Keratinocyte (primary cell): ENCODE measurements around the gene EDC4. TPM values are rescaled to one million over a fixed set of nuclear protein-coding genes. Genes with fewer than 3 reads are reported as not detected.

ENCODE experiments used
- DNase-seq: peaks from one replicate; pipeline ENCODE4 v3.0.0-alpha.2; 2011; ENCODE audit warnings: low read depth, missing footprints, low spot score
- FAIRE-seq: peaks from 2 replicates; lab custom pipeline; 2011; peaks lifted over from hg19 to GRCh38; lab: Jason Lieb, UNC
- H2AFZ ChIP-seq: 2 replicates; pipeline ENCODE4 v1.6.0; 2012; ENCODE audit warnings: low read length, control low read depth, inconsistent platforms; ENCODE audit not compliant: control insufficient read depth
- H3K27ac ChIP-seq: 2 replicates; pipeline ENCODE4 v1.5.1; 2011; ENCODE audit warnings: low read length; ENCODE audit not compliant: control insufficient read depth, insufficient read depth
- H3K27me3 ChIP-seq: 3 replicates; pipeline ENCODE4 v1.6.0; 2011; ENCODE audit warnings: low read length; ENCODE audit not compliant: control insufficient read depth, insufficient read depth; ENCODE audit errors: extremely low read depth
- H3K36me3 ChIP-seq, 2 experiments: 2 replicates in 1 of 2; 3 replicates in 1 of 2; pipeline ENCODE4 v1.5.1; 2011; ENCODE audit warnings: low read length in 2 of 2, mild to moderate bottlenecking in 1 of 2; ENCODE audit not compliant: control insufficient read depth in 2 of 2, insufficient read depth in 2 of 2; ENCODE audit errors: extremely low read depth in 1 of 2
- H3K4me1 ChIP-seq: 3 replicates; pipeline ENCODE4 v1.5.1; 2011; ENCODE audit warnings: low read length; ENCODE audit not compliant: control insufficient read depth, insufficient read depth; ENCODE audit errors: extremely low read depth
- H3K4me2 ChIP-seq: 3 replicates; pipeline ENCODE4 v1.6.0; 2011; ENCODE audit warnings: low read depth, low read length; ENCODE audit not compliant: control insufficient read depth, insufficient read depth; ENCODE audit errors: extremely low read depth
- H3K4me3 ChIP-seq, 3 experiments: fragments of 200-600 bp in 1 of 3; sonication (generic) in 1 of 3; 2 replicates in 2 of 3; 3 replicates in 1 of 3; pipeline ENCODE4 v1.5.1; 2011 to 2016; ENCODE audit warnings: low read length in 3 of 3, mild to moderate bottlenecking in 3 of 3, control low read depth in 2 of 3, inconsistent platforms in 1 of 3, low read depth in 1 of 3, mixed read lengths in 1 of 3, mixed run types in 1 of 3, moderate library complexity in 1 of 3; ENCODE audit not compliant: control insufficient read depth in 2 of 3, insufficient read depth in 2 of 3; ENCODE audit errors: extremely low read depth in 1 of 3
- H3K79me2 ChIP-seq: 2 replicates; pipeline ENCODE4 v1.6.0; 2012; ENCODE audit warnings: low read length; ENCODE audit not compliant: control insufficient read depth, insufficient read depth
- H3K9ac ChIP-seq: 3 replicates; pipeline ENCODE4 v1.6.0; 2011; ENCODE audit warnings: low read length; ENCODE audit not compliant: control insufficient read depth, insufficient read depth; ENCODE audit errors: extremely low read depth
- H3K9me1 ChIP-seq: 3 replicates; pipeline ENCODE4 v1.6.0; 2011; ENCODE audit warnings: low read length; ENCODE audit not compliant: control insufficient read depth, insufficient read depth; ENCODE audit errors: extremely low read depth
- H3K9me3 ChIP-seq: 2 replicates; pipeline ENCODE4 v1.5.1; 2012; ENCODE audit warnings: low read depth, low read length; ENCODE audit not compliant: control insufficient read depth
- H4K20me1 ChIP-seq: 3 replicates; pipeline ENCODE4 v1.6.0; 2011; ENCODE audit warnings: low read length; ENCODE audit not compliant: control insufficient read depth, insufficient read depth; ENCODE audit errors: extremely low read depth
- CTCF ChIP-seq, 3 experiments: IDR thresholded peaks in 1 of 3; conservative IDR thresholded peaks in 1 of 3; optimal IDR thresholded peaks in 1 of 3; 2 replicates in 2 of 3; 3 replicates in 1 of 3; pipeline versions ENCODE3 to v1.5.1; 2011; ENCODE audit warnings: low read length in 3 of 3, mild to moderate bottlenecking in 3 of 3, moderate library complexity in 2 of 3, control low read depth in 1 of 3, inconsistent platforms in 1 of 3; ENCODE audit not compliant: insufficient read depth in 2 of 3; ENCODE audit errors: extremely low read depth in 1 of 3
- EZH2 ChIP-seq: IDR thresholded peaks from one replicate; pipeline ENCODE4 v1.6.1; 2012; ENCODE audit warnings: inconsistent platforms, mild to moderate bottlenecking, low read length, moderate library complexity
- dilution Hi-C: fragments of 300-500 bp; cut with MboI; formaldehyde crosslinking; loops from one replicate; pipeline ENCODE4 v1.7.0; 2020; ENCODE audit warnings: low sequenced_read_pairs; ENCODE audit not compliant: extremely low pct_ligation_motif_present
- polyA plus RNA-seq, 5 experiments: library from polyadenylated mRNA; depleted of rRNA in 3 of 5; stranded (reverse) in 3 of 5; stranded (forward) in 1 of 5; unstranded in 1 of 5; fragments of >200 nt; gene quantifications; 1 replicate in 1 of 5; 2 replicates in 3 of 5; 3 replicates in 1 of 5; pipeline versions ENCODE4 v1.2.1 to v1.2.3, GENCODE V29; 2011 to 2012; ENCODE audit warnings: missing spikeins in 2 of 5, low read depth in 1 of 5, low replicate concordance in 1 of 5

Gene EDC4
- polyA plus RNA-seq, 1 donor (not counting 4 experiments of a cell fraction or from before 2014, with no cell fraction given), result 16.7 TPM

DNA sequence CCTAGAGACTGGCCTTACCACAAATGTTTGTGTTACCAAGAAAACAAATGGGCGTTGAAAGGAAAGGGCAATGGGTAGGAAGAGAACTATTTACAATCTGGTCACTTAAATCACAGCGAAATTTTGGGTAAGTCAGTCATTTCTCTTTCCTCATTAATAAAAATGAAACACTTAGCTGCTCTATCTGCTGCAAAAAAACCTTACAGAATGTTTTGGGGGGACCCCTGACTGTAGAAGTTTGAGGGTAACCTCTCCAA is 26.9 kb upstream of the EDC4 start:
- H3K4me2 ChIP-seq, result peak overlapping the region; percentile 88
- peak overlapping the region; percentile 97 for H3K27ac ChIP-seq
- DNase-seq (no peak), FAIRE-seq (no peak)
- H3K4me3 ChIP-seq, result peak overlapping the region; percentile 92 to 97 (median 97)
- H2AFZ ChIP-seq, result peak overlapping the region; percentile 82
- peak overlapping the region; percentile 100 for H3K9ac ChIP-seq
- peaks cover 6% of the 10 kb centered on the region for H3K9me1 ChIP-seq
- H3K79me2 ChIP-seq, result peaks cover 62% of the 10 kb centered on the region
- dilution Hi-C loops, result no loop called here
- H3K9me3 ChIP-seq, result no peaks in the 10 kb centered on the region
- TF ChIP-seq CTCF (optimal IDR thresholded peaks at IDR 0.05 in 1 of 3, IDR thresholded peaks at IDR 0.05 in 1 of 3, conservative IDR thresholded peaks at IDR 0.05 in 1 of 3; ENCODE audit: extremely low read depth in 1 of 3, insufficient read depth in 2 of 3, low read length in 3 of 3) (no peak), EZH2 (no peak)
- peaks cover 2% of the 10 kb centered on the region for H4K20me1 ChIP-seq
- peaks cover 6 to 8% of the 10 kb centered on the region in 2 experiments for H3K36me3 ChIP-seq
- no peaks in the 10 kb centered on the region for H3K27me3 ChIP-seq
- peaks cover 53% of the 10 kb centered on the region for H3K4me1 ChIP-seq

DNA sequence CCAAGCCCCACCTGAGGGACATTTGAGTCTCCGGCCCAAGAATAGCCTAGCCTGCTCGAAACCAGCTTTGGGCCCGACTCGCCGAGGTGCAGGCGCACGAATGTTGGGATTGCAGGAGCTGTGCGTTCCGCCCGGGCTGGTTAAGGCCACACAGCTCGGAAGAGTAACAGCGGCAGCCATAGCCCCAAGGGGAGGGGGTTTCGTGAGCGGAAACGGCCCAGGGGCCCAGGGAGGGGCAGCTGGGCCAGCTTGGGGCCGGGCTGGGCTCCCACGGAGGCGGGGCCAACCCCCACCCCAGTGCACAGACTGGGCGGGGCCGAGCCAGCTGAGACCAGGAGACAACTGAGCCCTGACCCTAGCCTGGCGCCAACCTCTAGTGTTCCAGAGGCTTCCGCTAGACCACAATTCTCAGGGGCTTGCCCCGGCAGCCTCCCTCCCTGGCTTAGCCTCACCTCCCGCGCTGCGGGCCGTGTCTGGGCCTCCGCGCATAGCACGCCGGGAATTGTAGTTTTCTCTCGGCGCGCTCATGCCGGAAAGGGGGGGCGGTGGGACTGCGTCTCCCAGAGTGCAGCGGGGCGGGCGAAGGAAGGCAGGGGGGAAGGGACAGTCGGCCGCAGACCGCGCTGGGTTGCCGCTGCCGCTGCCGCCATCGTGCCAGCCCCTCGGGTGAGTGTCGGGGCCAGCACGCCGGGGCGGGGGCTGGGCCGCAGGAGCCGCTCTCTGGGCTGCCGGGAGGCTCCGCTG is 26.4 kb upstream of the EDC4 start, which contains the start of gene NUTF2:
Gene NUTF2 (plus strand): TSS at position 614 of the 744 bp plus-strand sequence. CDS start 18,198 bp downstream, outside the sequence.
- no peak for TF ChIP-seq EZH2
- no peaks in the 10 kb centered on the region for H3K27me3 ChIP-seq
- DNase-seq (no peak), FAIRE-seq (no peak)
- peaks cover 49% of the 10 kb centered on the region for H3K4me1 ChIP-seq
- H3K27ac ChIP-seq, result peak within 1 kb of the TSS; percentile 97
- H3K79me2 ChIP-seq, result peaks cover 67% of the 10 kb centered on the region
- peak within 1 kb of the TSS; percentile 100 for H3K9ac ChIP-seq
- peaks cover 2% of the 10 kb centered on the region for H4K20me1 ChIP-seq
- H3K9me1 ChIP-seq, result peaks cover 6% of the 10 kb centered on the region
- H3K9me3 ChIP-seq, result no peaks in the 10 kb centered on the region
- peak within 1 kb of the TSS; percentile 82 for H2AFZ ChIP-seq
- H3K4me3 ChIP-seq, result peak within 1 kb of the TSS; percentile 92 to 97 (median 97)
- dilution Hi-C loops, result no loop called here
- H3K36me3 ChIP-seq, result peaks cover 6 to 8% of the 10 kb centered on the region in 2 experiments
- peak within 1 kb of the TSS; percentile 98 for H3K4me2 ChIP-seq
